Sigmoid colon (tissue), 4 donors: ENCODE data around the gene FAM107A.

Experiments
- CTCF ChIP-seq, 4 experiments: fragments of 450-650 bp in 3 of 4; fragments of 200-600 bp in 1 of 4; IDR thresholded peaks; one replicate each; pipeline ENCODE4 v1.5.1; 2016 to 2019; ENCODE audit warnings: antibody characterized with exemption in 4 of 4, mild to moderate bottlenecking in 3 of 4, moderate library complexity in 2 of 4
- EP300 ChIP-seq, 4 donors: sonication (generic); formaldehyde crosslinking; IDR thresholded peaks; one replicate each; pipeline ENCODE4 v1.6.1; 2017; ENCODE audit warnings: antibody characterized with exemption in 4 of 4
- POLR2A ChIP-seq, 2 donors: fragments of 450-650 bp; IDR thresholded peaks; one replicate each; pipeline ENCODE4 v1.6.1; 2016; ENCODE audit warnings: antibody characterized with exemption in 2 of 2, mild to moderate bottlenecking in 2 of 2, moderate library complexity in 2 of 2

GRCh38 chr3:58580826-58581327 lies 3.7 kb upstream of the FAM107A start:
- no peak for TF ChIP-seq CTCF (IDR thresholded peaks at IDR 0.05)
- TF ChIP-seq POLR2A (IDR thresholded peaks at IDR 0.05) = no peak
- no peak for TF ChIP-seq EP300 (IDR thresholded peaks at IDR 0.05)
